ENCODE results near the gene FAM83B. TPM values are rescaled to one million over a fixed set of nuclear protein-coding genes. Genes with fewer than 3 reads are reported as not detected.
"Not testable (repeated sequence)": the region's sequence is repeated elsewhere in the genome, so short reads cannot be mapped to it uniquely, and the experiment has no call there.

The FAM83B gene
- 1 to 10 TPM in 1 of 4 donors, under 1 TPM in 3; 0.26 to 1.0 (median 0.44) TPM for total RNA-seq

- Histone ChIP-seq H3K36me3 (no peaks in the 10 kb centered on the region), H3K4me1 (no peaks in the 10 kb centered on the region), H3K27me3 (peaks cover 0 to 16% (median 5%) of the 10 kb centered on the region in 3 donors), H3K9me3 (no peaks in the 10 kb centered on the region), H3K4me3 (peak within 1 kb of the TSS; percentile 55 to 64 (median 62)), H3K27ac (peak within 1 kb of the TSS; percentile 20 to 71 (median 54))
- in situ Hi-C loops (cut with MboI; ENCODE audit: low sequenced_read_pairs in 4 of 4) (no loop called here), intact Hi-C loops (cut with DNase I; ENCODE audit: low total_unique reads) (no loop called here)
- TF ChIP-seq POLR2A (IDR thresholded peaks at IDR 0.05): no peak
- TF ChIP-seq CTCF (IDR thresholded peaks at IDR 0.05 in 4 of 5, conservative IDR thresholded peaks at IDR 0.05 in 1 of 5): no peak
- peak; percentile 38 to 68 for ATAC-seq
- DNase-seq: peak in 1 of 2 donors; percentile 18
Measured at GRCh38 chr6:54846243-54846856, at the start of gene FAM83B. Gene FAM83B, plus strand, starts transcription at chr6:54846771. Its CDS starts 23,476 bp downstream, at chr6:54870247.

- ATAC-seq; DNase-seq; in situ Hi-C loops (cut with MboI; ENCODE audit: low sequenced_read_pairs in 4 of 4); H3K27ac ChIP-seq; H3K36me3 ChIP-seq; H3K27me3 ChIP-seq; intact Hi-C loops (cut with DNase I; ENCODE audit: low total_unique reads); H3K4me3 ChIP-seq; H3K9me3 ChIP-seq: not testable (repeated sequence)
- peaks cover 0 to 10% of the 10 kb centered on the region in 2 donors for H3K4me1 ChIP-seq
Measured at GRCh38 chr6:54796918-54797317, 49.7 kb upstream of the FAM83B start.

- Histone ChIP-seq H3K9me3 (no peaks in the 10 kb centered on the region), H3K4me1 (peaks cover 0 to 25% of the 10 kb centered on the region in 2 donors), H3K36me3 (no peaks in the 10 kb centered on the region), H3K27me3 (no peaks in the 10 kb centered on the region), H3K4me3 (no peak overlapping the region), H3K27ac (peak overlapping the region in 2 of 4 donors; percentile 36 to 75)
- no peak for TF ChIP-seq CTCF (IDR thresholded peaks at IDR 0.05 in 4 of 5, conservative IDR thresholded peaks at IDR 0.05 in 1 of 5)
- no peak for TF ChIP-seq POLR2A (IDR thresholded peaks at IDR 0.05)
- DNase-seq (no peak), ATAC-seq (no peak)
- intact Hi-C loops (cut with DNase I; ENCODE audit: low total_unique reads): no loop called here
- in situ Hi-C loops (cut with MboI; ENCODE audit: low sequenced_read_pairs in 4 of 4): no loop called here
Measured at GRCh38 chr6:54800050-54800600, 46.4 kb upstream of the FAM83B start.

- Histone ChIP-seq H3K27me3 (no peaks in the 10 kb centered on the region), H3K27ac (peak overlapping the region; percentile 22 to 75 (median 62)), H3K9me3 (no peaks in the 10 kb centered on the region), H3K4me3 (peak overlapping the region in 3 of 4 donors; percentile 18 to 36 (median 21)), H3K4me1 (peaks cover 0 to 25% of the 10 kb centered on the region in 2 donors), H3K36me3 (no peaks in the 10 kb centered on the region)
- intact Hi-C loops (cut with DNase I; ENCODE audit: low total_unique reads): no loop called here
- in situ Hi-C loops (cut with MboI; ENCODE audit: low sequenced_read_pairs in 4 of 4): no loop called here
- ATAC-seq (no peak), DNase-seq (no peak)
- TF ChIP-seq POLR2A (IDR thresholded peaks at IDR 0.05) (no peak), CTCF (IDR thresholded peaks at IDR 0.05 in 4 of 5, conservative IDR thresholded peaks at IDR 0.05 in 1 of 5) (no peak)
Measured at GRCh38 chr6:54801244-54801643, 45.3 kb upstream of the FAM83B start.

- Histone ChIP-seq H3K27ac (peak overlapping the region; percentile 22 to 75 (median 62)), H3K9me3 (no peaks in the 10 kb centered on the region), H3K4me3 (peak overlapping the region in 3 of 4 donors; percentile 18 to 36 (median 21)), H3K36me3 (no peaks in the 10 kb centered on the region), H3K4me1 (peaks cover 0 to 25% of the 10 kb centered on the region in 2 donors), H3K27me3 (no peaks in the 10 kb centered on the region)
- intact Hi-C loops (cut with DNase I; ENCODE audit: low total_unique reads): no loop called here
- ATAC-seq (peak; percentile 87 to 92), DNase-seq (no peak)
- TF ChIP-seq CTCF (IDR thresholded peaks at IDR 0.05 in 4 of 5, conservative IDR thresholded peaks at IDR 0.05 in 1 of 5) (no peak), POLR2A (IDR thresholded peaks at IDR 0.05) (no peak)
- in situ Hi-C loops (cut with MboI; ENCODE audit: low sequenced_read_pairs in 4 of 4): no loop called here
Measured at GRCh38 chr6:54801669-54802068, 44.9 kb upstream of the FAM83B start.
